K562 (cell line): ENCODE measurements around the gene B3GNT9. TPM values are rescaled to one million over a fixed set of nuclear protein-coding genes. Genes with fewer than 3 reads are reported as not detected.
A peak's percentile ranks its signal among the peaks of the same experiment; 100 is the strongest.

Experiments
- AFF4 ChIP-seq: sonication (generic); formaldehyde crosslinking; IDR thresholded peaks from 2 replicates; pipeline ENCODE4 v1.8.0; 2023; ENCODE audit warnings: mild to moderate bottlenecking, missing genetic modification reagents
- CCAR2 ChIP-seq: fragments of 200-400 bp; formaldehyde crosslinking; IDR thresholded peaks from 2 replicates; pipeline ENCODE4 v1.6.1; 2017; ENCODE audit warnings: mild to moderate bottlenecking, low read depth, low read length
- DACH1 ChIP-seq: fragments of 450-650 bp; IDR thresholded peaks from 2 replicates; pipeline ENCODE4 v1.6.1; 2018; ENCODE audit not compliant: partially characterized antibody
- DPF2 ChIP-seq: fragments of 450-650 bp; IDR thresholded peaks from 2 replicates; pipeline ENCODE4 v1.6.1; 2016
- E2F6 ChIP-seq, 2 experiments: IDR thresholded peaks; 2 replicates each; pipeline ENCODE4 v1.6.1; 2011; ENCODE audit warnings: borderline replicate concordance in 1 of 2, control low read depth in 1 of 2, low read depth in 1 of 2, low read length in 1 of 2, mild to moderate bottlenecking in 1 of 2, mixed read lengths in 1 of 2, moderate library complexity in 1 of 2; ENCODE audit not compliant: insufficient read depth in 1 of 2, insufficient read length in 1 of 2, poor library complexity in 1 of 2, severe bottlenecking in 1 of 2; ENCODE audit errors: extremely low read depth in 1 of 2
- FOXP1 ChIP-seq: sonication (generic); formaldehyde crosslinking; IDR thresholded peaks from 2 replicates; pipeline ENCODE4 v1.8.0; 2022; ENCODE audit warnings: mild to moderate bottlenecking, missing genetic modification reagents
- HNRNPK ChIP-seq: fragments of 200-400 bp; formaldehyde crosslinking; IDR thresholded peaks from one replicate; pipeline ENCODE4 v1.6.1; 2018; ENCODE audit warnings: mild to moderate bottlenecking, low read depth, low read length; ENCODE audit not compliant: poor library complexity, severe bottlenecking
- MXD1 ChIP-seq: fragments of 250-450 bp; sonication (Bioruptor Pico); IDR thresholded peaks from 2 replicates; pipeline ENCODE4 v1.8.0; 2021; ENCODE audit warnings: borderline replicate concordance, mild to moderate bottlenecking, moderate library complexity; ENCODE audit not compliant: poor library complexity, severe bottlenecking
- NBN ChIP-seq: fragments of 450-650 bp; IDR thresholded peaks from 2 replicates; pipeline ENCODE4 v1.6.1; 2016; ENCODE audit warnings: low read depth, mild to moderate bottlenecking
- PCBP1 ChIP-seq: fragments of 200-400 bp; formaldehyde crosslinking; IDR thresholded peaks from 2 replicates; pipeline ENCODE4 v1.6.1; 2018; ENCODE audit warnings: mild to moderate bottlenecking, low read depth, low read length; ENCODE audit not compliant: poor library complexity, severe bottlenecking
- POLR2A ChIP-seq: fragments of 450-650 bp; conservative IDR thresholded peaks from 2 replicates; pipeline ENCODE4 v1.6.1; 2016
- POLR2B ChIP-seq: fragments of 450-650 bp; IDR thresholded peaks from 2 replicates; pipeline ENCODE4 v1.6.1; 2018; ENCODE audit warnings: low read depth; ENCODE audit not compliant: partially characterized antibody
- TBP ChIP-seq: optimal IDR thresholded peaks from 2 replicates; pipeline ENCODE3; 2011; ENCODE audit warnings: low read depth, low read length, improper control_type of control experiment
- ZNF24 ChIP-seq: fragments of 450-650 bp; IDR thresholded peaks from 2 replicates; pipeline ENCODE4 v1.6.1; 2016
- ZNF589 ChIP-seq: fragments of 200-800 bp; sonication (Bioruptor generic); IDR thresholded peaks from 2 replicates; pipeline ENCODE4 v1.6.1; 2016; ENCODE audit warnings: low read depth, missing genetic modification characterization, missing compliant biosample characterization
- polyA plus RNA-seq, 8 experiments: library from polyadenylated mRNA; depleted of rRNA in 4 of 8; stranded (reverse) in 5 of 8; unstranded in 3 of 8; fragments of >200 nt; fragmentation: Nextera tagmentation in 2 of 8; fragmentation: Illumina TruSeq in 1 of 8; extraction: Ambion mirVana in 2 of 8; extraction: Trizol in 1 of 8; gene quantifications; 2 replicates each; pipeline versions ENCODE4 v1.2.1 to v1.2.3, GENCODE V29; 2011 to 2014; ENCODE audit warnings: inconsistent platforms in 1 of 8, missing spikeins in 1 of 8
- total RNA-seq, 7 experiments: library from RNA; depleted of rRNA in 6 of 7; stranded (reverse); fragments of >200 nt in 6 of 7; fragmentation: Illumina TruSeq in 2 of 7; extraction: Trizol in 2 of 7; gene quantifications; 2 replicates each; pipeline versions ENCODE4 v1.2.1 to v1.2.3, GENCODE V29; 2011 to 2021; ENCODE audit warnings: low replicate concordance in 1 of 7
- TF ChIP-seq, protein P1 (sequence below): fragments of 450-650 bp; IDR thresholded peaks from 2 replicates; pipeline ENCODE4 v1.6.1; 2018; ENCODE audit warnings: mild to moderate bottlenecking, low read depth; ENCODE audit not compliant: partially characterized antibody
- TF ChIP-seq, protein P2 (sequence below): sonication (generic); formaldehyde crosslinking; IDR thresholded peaks from 2 replicates; pipeline ENCODE4 v1.4.0; 2020; ENCODE audit warnings: mild to moderate bottlenecking, missing genetic modification reagents

Gene B3GNT9
- total and polyA plus RNA-seq, 9 of the 15 experiments (the other 6 are each of a cell fraction or from before 2014, with no cell fraction given) = 0.01 to 1.8 (median 1.1) TPM; not detected in 1

- no peak for TF ChIP-seq AFF4
- peak in 1 of 2 experiments; percentile 44 for TF ChIP-seq E2F6 (IDR thresholded peaks at IDR 0.05; ENCODE audit: borderline replicate concordance in 1 of 2, extremely low read depth in 1 of 2, insufficient read depth in 1 of 2, insufficient read length in 1 of 2, low read depth in 1 of 2, low read length in 1 of 2, poor library complexity in 1 of 2, severe bottlenecking in 1 of 2)
- TF ChIP-seq POLR2A = no peak
- TF ChIP-seq HNRNPK = peak; percentile 49
- peak; percentile 65 for TF ChIP-seq DACH1
- TF ChIP-seq MXD1 (CRISPR knock-in tag) = no peak
- no peak for TF ChIP-seq CCAR2
- TF ChIP-seq, protein P1, sequence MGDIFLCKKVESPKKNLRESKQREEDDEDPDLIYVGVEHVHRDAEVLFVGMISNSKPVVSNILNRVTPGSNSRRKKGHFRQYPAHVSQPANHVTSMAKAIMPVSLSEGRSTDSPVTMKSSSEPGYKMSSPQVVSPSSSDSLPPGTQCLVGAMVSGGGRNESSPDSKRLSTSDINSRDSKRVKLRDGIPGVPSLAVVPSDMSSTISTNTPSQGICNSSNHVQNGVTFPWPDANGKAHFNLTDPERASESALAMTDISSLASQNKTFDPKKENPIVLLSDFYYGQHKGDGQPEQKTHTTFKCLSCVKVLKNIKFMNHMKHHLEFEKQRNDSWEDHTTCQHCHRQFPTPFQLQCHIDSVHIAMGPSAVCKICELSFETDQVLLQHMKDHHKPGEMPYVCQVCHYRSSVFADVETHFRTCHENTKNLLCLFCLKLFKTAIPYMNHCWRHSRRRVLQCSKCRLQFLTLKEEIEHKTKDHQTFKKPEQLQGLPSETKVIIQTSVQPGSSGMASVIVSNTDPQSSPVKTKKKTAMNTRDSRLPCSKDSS = no peak
- no peak for TF ChIP-seq DPF2
- peak; percentile 44 for TF ChIP-seq PCBP1
- peak; percentile 51; the same call in 1 of the 2 replicates for TF ChIP-seq ZNF24
- TF ChIP-seq FOXP1 (CRISPR knock-in tag) = 0 out of 2 replicates have a peak, but pooled peaks have one; percentile 35
- no peak for TF ChIP-seq NBN
- TF ChIP-seq ZNF589 = no peak
- TF ChIP-seq POLR2B = no peak
- TF ChIP-seq, protein P2, sequence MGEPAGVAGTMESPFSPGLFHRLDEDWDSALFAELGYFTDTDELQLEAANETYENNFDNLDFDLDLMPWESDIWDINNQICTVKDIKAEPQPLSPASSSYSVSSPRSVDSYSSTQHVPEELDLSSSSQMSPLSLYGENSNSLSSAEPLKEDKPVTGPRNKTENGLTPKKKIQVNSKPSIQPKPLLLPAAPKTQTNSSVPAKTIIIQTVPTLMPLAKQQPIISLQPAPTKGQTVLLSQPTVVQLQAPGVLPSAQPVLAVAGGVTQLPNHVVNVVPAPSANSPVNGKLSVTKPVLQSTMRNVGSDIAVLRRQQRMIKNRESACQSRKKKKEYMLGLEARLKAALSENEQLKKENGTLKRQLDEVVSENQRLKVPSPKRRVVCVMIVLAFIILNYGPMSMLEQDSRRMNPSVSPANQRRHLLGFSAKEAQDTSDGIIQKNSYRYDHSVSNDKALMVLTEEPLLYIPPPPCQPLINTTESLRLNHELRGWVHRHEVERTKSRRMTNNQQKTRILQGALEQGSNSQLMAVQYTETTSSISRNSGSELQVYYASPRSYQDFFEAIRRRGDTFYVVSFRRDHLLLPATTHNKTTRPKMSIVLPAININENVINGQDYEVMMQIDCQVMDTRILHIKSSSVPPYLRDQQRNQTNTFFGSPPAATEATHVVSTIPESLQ (CRISPR knock-in tag) = no peak
- TF ChIP-seq TBP = no peak
These were observed 4.7 kb upstream of the B3GNT9 start (continued) for GRCh38 chr16:67155295-67156142.
